C4-2B (cell line): ENCODE measurements around the gene SEC24A.

Experiments
- CTCF ChIP-seq: fragments of 450-650 bp; conservative IDR thresholded peaks from 2 replicates; pipeline ENCODE4 v1.5.1; 2017; ENCODE audit warnings: mild to moderate bottlenecking
- ZFX ChIP-seq: fragments of 450-650 bp; IDR thresholded peaks from 2 replicates; pipeline ENCODE4 v1.6.1; 2017

GRCh38 chr5:134769206-134769605, 120.6 kb downstream of the SEC24A start:
- no peak for TF ChIP-seq CTCF
- TF ChIP-seq ZFX = no peak
